Vagina (tissue), 2 donors: ENCODE measurements around the gene CYP11A1. TPM values are rescaled to one million over a fixed set of nuclear protein-coding genes. Genes with fewer than 3 reads are reported as not detected.

ENCODE experiments used
- DNase-seq, 2 donors: peaks; one replicate each; pipeline ENCODE4 v3.0.0-alpha.2; 2017; ENCODE audit errors: extremely low spot score in 2 of 2
- H3K27ac ChIP-seq: fragments of 200-600 bp; sonication (generic); one replicate; pipeline ENCODE4 v1.5.1; 2019
- H3K27me3 ChIP-seq: fragments of 200-600 bp; sonication (generic); one replicate; pipeline ENCODE4 v1.5.1; 2019
- H3K36me3 ChIP-seq, 2 donors: fragments of 200-600 bp; sonication (generic); one replicate each; pipeline ENCODE4 v1.5.1; 2017 to 2019
- H3K4me1 ChIP-seq: fragments of 200-600 bp; sonication (generic); one replicate; pipeline ENCODE4 v1.5.1; 2019
- H3K4me3 ChIP-seq, 2 donors: fragments of 200-600 bp; sonication (generic); 1 replicate in 1 of 2; 2 replicates in 1 of 2; pipeline ENCODE4 v1.5.1; 2016 to 2019
- H3K9me3 ChIP-seq: fragments of 200-600 bp; sonication (generic); one replicate; pipeline ENCODE4 v1.5.1; 2019
- CTCF ChIP-seq, 3 experiments: fragments of 450-650 bp in 2 of 3; fragments of 200-600 bp in 1 of 3; sonication (generic) in 1 of 3; IDR thresholded peaks; one replicate each; pipeline ENCODE4 v1.5.1; 2017 to 2019; ENCODE audit warnings: antibody characterized with exemption in 3 of 3, mild to moderate bottlenecking in 2 of 3, moderate library complexity in 2 of 3
- POLR2A ChIP-seq, 2 donors: fragments of 450-650 bp; IDR thresholded peaks; one replicate each; pipeline ENCODE4 v1.6.1; 2017; ENCODE audit warnings: antibody characterized with exemption in 2 of 2, mild to moderate bottlenecking in 2 of 2, moderate library complexity in 2 of 2
- POLR2AphosphoS5 ChIP-seq, 2 donors: sonication (generic); formaldehyde crosslinking; IDR thresholded peaks; one replicate each; pipeline ENCODE4 v1.9.0; 2017; ENCODE audit warnings: antibody characterized with exemption in 2 of 2, mild to moderate bottlenecking in 2 of 2, low read depth in 1 of 2; ENCODE audit not compliant: insufficient read depth in 1 of 2
- intact Hi-C: fragments of 100-400 bp; cut with DNase I; formaldehyde crosslinking; loops from one replicate; pipeline ENCODE4 v1.15.1; 2023
- total RNA-seq: library from RNA; depleted of rRNA; stranded (reverse); fragments of >200 nt; gene quantifications from one replicate; pipeline ENCODE4 v1.2.3, GENCODE V29; 2016

The CYP11A1 gene
- total RNA-seq, 1 donor from 2014 or later, result 8.8 TPM

- Histone ChIP-seq H3K9me3 (no peaks in the 10 kb centered on the region), H3K27me3 (no peaks in the 10 kb centered on the region), H3K36me3 (no peaks in the 10 kb centered on the region), H3K4me3 (no peak overlapping the region), H3K4me1 (no peaks in the 10 kb centered on the region), H3K27ac (no peak overlapping the region)
- intact Hi-C loops, result no loop called here
- no peak for DNase-seq
- TF ChIP-seq POLR2AphosphoS5 (IDR thresholded peaks at IDR 0.05; ENCODE audit: insufficient read depth in 1 of 2, low read depth in 1 of 2) (no peak), POLR2A (IDR thresholded peaks at IDR 0.05) (no peak), CTCF (IDR thresholded peaks at IDR 0.05) (no peak)
Measured at GRCh38 chr15:74300057-74300795, 67.2 kb downstream of the CYP11A1 start.

- no peaks in the 10 kb centered on the region for H3K27me3 ChIP-seq
- DNase-seq, result no peak
- H3K9me3 ChIP-seq, result no peaks in the 10 kb centered on the region
- intact Hi-C loops, result no loop called here
- no peak overlapping the region for H3K4me3 ChIP-seq
- no peak overlapping the region for H3K27ac ChIP-seq
- H3K36me3 ChIP-seq, result no peaks in the 10 kb centered on the region
- no peaks in the 10 kb centered on the region for H3K4me1 ChIP-seq
- TF ChIP-seq POLR2A (IDR thresholded peaks at IDR 0.05) (no peak), CTCF (IDR thresholded peaks at IDR 0.05) (no peak), POLR2AphosphoS5 (IDR thresholded peaks at IDR 0.05; ENCODE audit: insufficient read depth in 1 of 2, low read depth in 1 of 2) (no peak)
Measured at GRCh38 chr15:74297887-74298286, 69.6 kb downstream of the CYP11A1 start.

- no peaks in the 10 kb centered on the region for H3K4me1 ChIP-seq
- H3K9me3 ChIP-seq, result no peaks in the 10 kb centered on the region
- DNase-seq, result no peak
- no peak overlapping the region for H3K27ac ChIP-seq
- no peak overlapping the region for H3K4me3 ChIP-seq
- no peaks in the 10 kb centered on the region for H3K36me3 ChIP-seq
- no peaks in the 10 kb centered on the region for H3K27me3 ChIP-seq
- intact Hi-C loops, result no loop called here
- no peak for TF ChIP-seq CTCF (IDR thresholded peaks at IDR 0.05)
- no peak for TF ChIP-seq POLR2AphosphoS5 (IDR thresholded peaks at IDR 0.05; ENCODE audit: insufficient read depth in 1 of 2, low read depth in 1 of 2)
- no peak for TF ChIP-seq POLR2A (IDR thresholded peaks at IDR 0.05)
Measured at GRCh38 chr15:74295800-74296199, 71.6 kb downstream of the CYP11A1 start.

- Histone ChIP-seq H3K36me3 (no peaks in the 10 kb centered on the region), H3K4me1 (no peaks in the 10 kb centered on the region), H3K27ac (no peak overlapping the region), H3K4me3 (no peak overlapping the region), H3K9me3 (no peaks in the 10 kb centered on the region), H3K27me3 (no peaks in the 10 kb centered on the region)
- intact Hi-C loops, result no loop called here
- no peak for TF ChIP-seq POLR2A (IDR thresholded peaks at IDR 0.05)
- no peak for TF ChIP-seq CTCF (IDR thresholded peaks at IDR 0.05)
- TF ChIP-seq POLR2AphosphoS5 (IDR thresholded peaks at IDR 0.05; ENCODE audit: insufficient read depth in 1 of 2, low read depth in 1 of 2), result no peak
- DNase-seq, result no peak
Measured at GRCh38 chr15:74294010-74294409, 73.4 kb downstream of the CYP11A1 start.

- Histone ChIP-seq H3K27ac (no peak overlapping the region), H3K36me3 (no peaks in the 10 kb centered on the region), H3K9me3 (no peaks in the 10 kb centered on the region), H3K27me3 (no peaks in the 10 kb centered on the region), H3K4me1 (no peaks in the 10 kb centered on the region), H3K4me3 (no peak overlapping the region)
- intact Hi-C loops, result no loop called here
- DNase-seq, result no peak
- TF ChIP-seq POLR2AphosphoS5 (IDR thresholded peaks at IDR 0.05; ENCODE audit: insufficient read depth in 1 of 2, low read depth in 1 of 2), result no peak
Measured at GRCh38 chr15:74293021-74293810, 74.2 kb downstream of the CYP11A1 start.
